DOHH2 (cell line): Measurements from ENCODE around the gene MBD5.

ENCODE experiments used
- CTCF ChIP-seq: fragments of 200-600 bp; sonication (generic); IDR thresholded peaks from one replicate; pipeline ENCODE4 v1.5.1; 2014; ENCODE audit warnings: antibody characterized with exemption, mild to moderate bottlenecking, low read depth, low read length; ENCODE audit not compliant: poor library complexity, severe bottlenecking
- EZH2phosphoT487 ChIP-seq: fragments of 200-600 bp; sonication (generic); IDR thresholded peaks from 2 replicates; pipeline ENCODE4 v1.6.1; 2017; ENCODE audit warnings: borderline replicate concordance, mild to moderate bottlenecking, antibody characterized with exemption, low read length, moderate library complexity, mixed read lengths

- no peak for TF ChIP-seq CTCF
- no peak for TF ChIP-seq EZH2phosphoT487
These were observed 252.3 kb downstream of the MBD5 start for GRCh38 chr2:148273158-148273691.
